Upper lobe of right lung (tissue), 1 donor: ENCODE data around the gene SPATA16. TPM values are rescaled to one million over a fixed set of nuclear protein-coding genes. Genes with fewer than 3 reads are reported as not detected.

Experiments used
- ATAC-seq: fragments of 200-7000 bp; cut with Tn5 transposase; one replicate; pipeline ENCODE4 v1.9.1; 2020; ENCODE audit warnings: mild to moderate bottlenecking, moderate library complexity
- DNase-seq: peaks from one replicate; pipeline ENCODE4 v3.0.0-alpha.2; 2020
- H3K27ac ChIP-seq: fragments of 200-600 bp; one replicate; pipeline ENCODE4 v1.8.0; 2022
- H3K27me3 ChIP-seq: fragments of 200-600 bp; one replicate; pipeline ENCODE4 v1.8.0; 2022; ENCODE audit warnings: mild to moderate bottlenecking
- H3K36me3 ChIP-seq: fragments of 200-600 bp; one replicate; pipeline ENCODE4 v1.8.0; 2022
- H3K4me1 ChIP-seq: fragments of 200-600 bp; one replicate; pipeline ENCODE4 v1.8.0; 2022
- H3K4me3 ChIP-seq: fragments of 200-600 bp; one replicate; pipeline ENCODE4 v1.8.0; 2022; ENCODE audit warnings: mild to moderate bottlenecking
- H3K9me3 ChIP-seq: fragments of 200-600 bp; one replicate; pipeline ENCODE4 v1.8.0; 2022
- CTCF ChIP-seq: fragments of 200-600 bp; IDR thresholded peaks from one replicate; pipeline ENCODE4 v1.8.0; 2022; ENCODE audit warnings: antibody characterized with exemption
- intact Hi-C: fragments of 100-400 bp; cut with DNase I; formaldehyde crosslinking; loops from one replicate; pipeline ENCODE4 v1.11.0; 2022
- total RNA-seq: library from RNA; stranded (reverse); fragmentation: NEBNext Ultra II Directional; extraction: Animal tissue kit (Norgen Biotek cat#: 25700); gene quantifications from one replicate; pipeline ENCODE4 v1.2.1, GENCODE V29; 2021
- donor health status: DM: no; HTN: yes; CAD: no; lungs with severe emphysema.

The SPATA16 gene
- total RNA-seq, 1 donor from 2014 or later = not detected

GRCh38 chr3:173043757-173044156 is 97.3 kb downstream of the SPATA16 start:
- no peak for TF ChIP-seq CTCF
- intact Hi-C loops = no loop called here

GRCh38 chr3:173038484-173038871 is 102.6 kb downstream of the SPATA16 start:
- intact Hi-C loops = no loop called here
- no peak for TF ChIP-seq CTCF
- ATAC-seq (no peak), DNase-seq (no peak)
- no peaks in the 10 kb centered on the region for H3K9me3 ChIP-seq
- H3K4me3 ChIP-seq = no peak overlapping the region
- H3K27me3 ChIP-seq = no peaks in the 10 kb centered on the region
- no peaks in the 10 kb centered on the region for H3K36me3 ChIP-seq
- H3K27ac ChIP-seq = no peak overlapping the region
- H3K4me1 ChIP-seq = no peaks in the 10 kb centered on the region

More at GRCh38 chr3:173043757-173044156, 97.3 kb downstream of the SPATA16 start:
- no peak overlapping the region for H3K4me3 ChIP-seq
- no peaks in the 10 kb centered on the region for H3K36me3 ChIP-seq
- no peak overlapping the region for H3K27ac ChIP-seq
- ATAC-seq = no peak
- H3K9me3 ChIP-seq = no peaks in the 10 kb centered on the region
- no peaks in the 10 kb centered on the region for H3K27me3 ChIP-seq
- DNase-seq = no peak
- H3K4me1 ChIP-seq = no peaks in the 10 kb centered on the region

- ATAC-seq = no peak
Observed at GRCh38 chr3:173037840-173038483, 103.1 kb downstream of the SPATA16 start.

GRCh38 chr3:173030273-173030672 is 110.8 kb downstream of the SPATA16 start:
- H3K36me3 ChIP-seq = no peaks in the 10 kb centered on the region
- DNase-seq = no peak
- no peak overlapping the region for H3K27ac ChIP-seq
- no peak for TF ChIP-seq CTCF
- no peaks in the 10 kb centered on the region for H3K4me1 ChIP-seq
- ATAC-seq = no peak
- intact Hi-C loops = no loop called here
- H3K4me3 ChIP-seq = no peak overlapping the region
- H3K9me3 ChIP-seq = no peaks in the 10 kb centered on the region
- H3K27me3 ChIP-seq = no peaks in the 10 kb centered on the region

More at GRCh38 chr3:173037840-173038483, 103.1 kb downstream of the SPATA16 start:
- no peaks in the 10 kb centered on the region for H3K36me3 ChIP-seq
- TF ChIP-seq CTCF = no peak
- no peaks in the 10 kb centered on the region for H3K27me3 ChIP-seq
- no peaks in the 10 kb centered on the region for H3K9me3 ChIP-seq
- intact Hi-C loops = no loop called here
- no peak for DNase-seq
- no peak overlapping the region for H3K27ac ChIP-seq
- no peaks in the 10 kb centered on the region for H3K4me1 ChIP-seq
- H3K4me3 ChIP-seq = no peak overlapping the region

GRCh38 chr3:173028351-173028750 is 112.7 kb downstream of the SPATA16 start:
- H3K27me3 ChIP-seq = no peaks in the 10 kb centered on the region
- H3K4me3 ChIP-seq = no peak overlapping the region
- DNase-seq (no peak), ATAC-seq (no peak)
- no peaks in the 10 kb centered on the region for H3K4me1 ChIP-seq
- no peak for TF ChIP-seq CTCF
- no peaks in the 10 kb centered on the region for H3K9me3 ChIP-seq
- no peaks in the 10 kb centered on the region for H3K36me3 ChIP-seq
- intact Hi-C loops = no loop called here
- H3K27ac ChIP-seq = no peak overlapping the region

- no peak for TF ChIP-seq CTCF
- DNase-seq = no peak
- H3K36me3 ChIP-seq = no peaks in the 10 kb centered on the region
- ATAC-seq = no peak
- no peaks in the 10 kb centered on the region for H3K27me3 ChIP-seq
- intact Hi-C loops = no loop called here
- no peaks in the 10 kb centered on the region for H3K4me1 ChIP-seq
- no peaks in the 10 kb centered on the region for H3K9me3 ChIP-seq
- H3K27ac ChIP-seq = no peak overlapping the region
- no peak overlapping the region for H3K4me3 ChIP-seq
Observed at GRCh38 chr3:173027429-173027828, 113.6 kb downstream of the SPATA16 start.
